K562 (cell line): ENCODE measurements around the gene CLCN1. TPM values are rescaled to one million over a fixed set of nuclear protein-coding genes. Genes with fewer than 3 reads are reported as not detected.

Source experiments
- BRD9 ChIP-seq: fragments of 450-650 bp; IDR thresholded peaks from 2 replicates; pipeline ENCODE4 v1.6.1; 2018; ENCODE audit warnings: low read depth; ENCODE audit not compliant: partially characterized antibody
- CEBPZ ChIP-seq: fragments of 150-350 bp; IDR thresholded peaks from 2 replicates; pipeline ENCODE4 v1.6.1; 2014; ENCODE audit warnings: low read depth, mild to moderate bottlenecking, low read length, borderline replicate concordance
- CREBBP ChIP-seq: IDR thresholded peaks from one replicate; pipeline ENCODE4 v1.6.1; 2012; ENCODE audit warnings: low read depth, mild to moderate bottlenecking, control low read depth, inconsistent platforms, low read length
- ESRRA ChIP-seq: fragments of 450-650 bp; IDR thresholded peaks from 2 replicates; pipeline ENCODE4 v1.6.1; 2014; ENCODE audit warnings: low read depth, mild to moderate bottlenecking, moderate library complexity, borderline replicate concordance
- FOXK2 ChIP-seq, 2 experiments: fragments of 450-650 bp; IDR thresholded peaks in 1 of 2; conservative IDR thresholded peaks in 1 of 2; 2 replicates each; pipeline ENCODE4 v1.6.1; 2016; ENCODE audit warnings: low read depth in 2 of 2, mild to moderate bottlenecking in 1 of 2
- IRF9 ChIP-seq: fragments of 450-650 bp; IDR thresholded peaks from 2 replicates; pipeline ENCODE4 v1.6.1; 2016; ENCODE audit warnings: missing biosample characterization, missing genetic modification characterization
- KLF13 ChIP-seq: fragments of 450-650 bp; IDR thresholded peaks from 2 replicates; pipeline ENCODE4 v1.6.1; 2016; ENCODE audit warnings: missing genetic modification characterization, low read depth, mild to moderate bottlenecking, missing compliant biosample characterization, moderate library complexity, borderline replicate concordance
- NCOA2 ChIP-seq, 2 experiments: fragments of 450-650 bp; IDR thresholded peaks; 2 replicates each; pipeline ENCODE4 v1.6.1; 2018; ENCODE audit warnings: mild to moderate bottlenecking in 2 of 2, moderate library complexity in 1 of 2; ENCODE audit not compliant: partially characterized antibody in 2 of 2
- RERE ChIP-seq: sonication (generic); formaldehyde crosslinking; IDR thresholded peaks from 2 replicates; pipeline ENCODE4 v1.8.0; 2023; ENCODE audit warnings: missing genetic modification reagents, mild to moderate bottlenecking, borderline replicate concordance
- SMARCE1 ChIP-seq: fragments of 450-650 bp; IDR thresholded peaks from 2 replicates; pipeline ENCODE4 v1.7.1; 2016; ENCODE audit warnings: mild to moderate bottlenecking
- SREBF2 ChIP-seq: sonication (generic); formaldehyde crosslinking; IDR thresholded peaks from 2 replicates; pipeline ENCODE4 v1.4.0; 2020; ENCODE audit warnings: mild to moderate bottlenecking, missing genetic modification reagents
- TCF7 ChIP-seq: sonication (generic); IDR thresholded peaks from 2 replicates; pipeline ENCODE4 v1.6.1; 2016; ENCODE audit warnings: antibody characterized with exemption, borderline replicate concordance
- ZNF584 ChIP-seq: fragments of 200-800 bp; sonication (Bioruptor generic); IDR thresholded peaks from 2 replicates; pipeline ENCODE4 v1.6.1; 2016; ENCODE audit warnings: low read depth, mild to moderate bottlenecking, missing genetic modification characterization, missing compliant biosample characterization
- ZNF696 ChIP-seq: fragments of 250-450 bp; sonication (Bioruptor Pico); conservative IDR thresholded peaks from 2 replicates; pipeline ENCODE4 v1.4.0; 2020; ENCODE audit warnings: mild to moderate bottlenecking, moderate library complexity
- ZNF76 ChIP-seq: fragments of 250-450 bp; sonication (Bioruptor Pico); IDR thresholded peaks from 2 replicates; pipeline ENCODE4 v1.4.0; 2020; ENCODE audit warnings: mild to moderate bottlenecking, moderate library complexity, borderline replicate concordance
- ZSCAN29 ChIP-seq: fragments of 450-650 bp; IDR thresholded peaks from 2 replicates; pipeline ENCODE4 v1.6.1; 2017
- polyA plus RNA-seq, 8 experiments: library from polyadenylated mRNA; depleted of rRNA in 4 of 8; stranded (reverse) in 5 of 8; unstranded in 3 of 8; fragments of >200 nt; fragmentation: Nextera tagmentation in 2 of 8; fragmentation: Illumina TruSeq in 1 of 8; extraction: Ambion mirVana in 2 of 8; extraction: Trizol in 1 of 8; gene quantifications; 2 replicates each; pipeline versions ENCODE4 v1.2.1 to v1.2.3, GENCODE V29; 2011 to 2014; ENCODE audit warnings: inconsistent platforms in 1 of 8, missing spikeins in 1 of 8
- total RNA-seq, 7 experiments: library from RNA; depleted of rRNA in 6 of 7; stranded (reverse); fragments of >200 nt in 6 of 7; fragmentation: Illumina TruSeq in 2 of 7; extraction: Trizol in 2 of 7; gene quantifications; 2 replicates each; pipeline versions ENCODE4 v1.2.1 to v1.2.3, GENCODE V29; 2011 to 2021; ENCODE audit warnings: low replicate concordance in 1 of 7

CLCN1 gene
- total and polyA plus RNA-seq, 9 of the 15 experiments (the other 6 are each of a cell fraction or from before 2014, with no cell fraction given), result 0.01 to 0.11 (median 0.04) TPM; not detected in 4

GRCh38 chr7:143287935-143288826, 27.7 kb upstream of the CLCN1 start, which contains the start of gene CASP2 (continued):
- TF ChIP-seq RERE (CRISPR knock-in tag), result no peak
- peak; percentile 38; the same call in 1 of the 2 replicates for TF ChIP-seq ZSCAN29
- TF ChIP-seq NCOA2 (IDR thresholded peaks at IDR 0.05; ENCODE audit: partially characterized antibody in 2 of 2), result no peak
- 0 out of 2 replicates have a peak, but pooled peaks have one; percentile 70 for TF ChIP-seq ZNF76
- no peak; a peak in 1 of 4 replicates for TF ChIP-seq FOXK2 (conservative IDR thresholded peaks at IDR 0.05 in 1 of 2, IDR thresholded peaks at IDR 0.05 in 1 of 2; ENCODE audit: low read depth in 2 of 2)
- no peak for TF ChIP-seq CEBPZ
- TF ChIP-seq BRD9, result peak; percentile 53
- TF ChIP-seq TCF7, result 0 out of 2 replicates have a peak, but pooled peaks have one; percentile 75
- TF ChIP-seq ZNF696 (CRISPR knock-in tag), result no peak
- TF ChIP-seq KLF13 (tag), result 0 out of 2 replicates have a peak, but pooled peaks have one; percentile 33
- TF ChIP-seq CREBBP, result no peak
- TF ChIP-seq ESRRA, result 0 out of 2 replicates have a peak, but pooled peaks have one; percentile 23
- TF ChIP-seq SMARCE1, result no peak; the same call in 1 of the 2 replicates
- TF ChIP-seq ZNF584 (CRISPR knock-in tag), result peak; percentile 33; the same call in 1 of the 2 replicates
- TF ChIP-seq IRF9 (tag), result no peak
- TF ChIP-seq SREBF2 (CRISPR knock-in tag), result no peak
